HL-60 (cell line): ENCODE measurements around the gene TRIO.

Source experiments
- DNase-seq, 2 experiments: peaks; one replicate each; pipeline ENCODE4 v3.0.0-alpha.2; 2010 to 2020; ENCODE audit warnings: low read depth in 1 of 2, low spot score in 1 of 2
- H3K27ac ChIP-seq: fragments of 250-450 bp; sonication (Bioruptor Pico); replicated peaks from 2 replicates; pipeline ENCODE4 v1.5.1; 2020; ENCODE audit warnings: mild to moderate bottlenecking, moderate library complexity
- H3K27me3 ChIP-seq: fragments of 250-450 bp; sonication (Bioruptor Pico); 2 replicates; pipeline ENCODE4 v1.5.1; 2021; ENCODE audit warnings: mild to moderate bottlenecking, moderate library complexity; ENCODE audit not compliant: insufficient read depth, poor library complexity, severe bottlenecking
- H3K4me3 ChIP-seq: replicated peaks from 2 replicates; pipeline ENCODE4 v1.5.1; 2011; ENCODE audit warnings: mild to moderate bottlenecking, control low read depth, low read length; ENCODE audit not compliant: insufficient read depth
- CTCF ChIP-seq: IDR thresholded peaks from one replicate; pipeline ENCODE4 v1.5.1; 2011; ENCODE audit warnings: low read length, control low read depth, inconsistent platforms; ENCODE audit not compliant: insufficient read depth
- GABPA ChIP-seq: IDR thresholded peaks from 2 replicates; pipeline ENCODE4 v1.6.1; 2012; ENCODE audit warnings: low read depth
- POLR2AphosphoS5 ChIP-seq: IDR thresholded peaks from 2 replicates; pipeline ENCODE4 v1.6.1; 2012; ENCODE audit warnings: low read depth
- SPI1 ChIP-seq: IDR thresholded peaks from 2 replicates; pipeline ENCODE4 v1.6.1; 2012; ENCODE audit warnings: low read depth, mild to moderate bottlenecking, borderline replicate concordance
- TF ChIP-seq, protein P1 (sequence below): IDR thresholded peaks from 2 replicates; pipeline ENCODE4 v1.6.1; 2012; ENCODE audit warnings: low read depth; ENCODE audit not compliant: insufficient replicate concordance

Gene TRIO

GRCh38 chr5:14216372-14216771, 73.2 kb downstream of the TRIO start:
- no peak for DNase-seq
- no peaks in the 10 kb centered on the region for H3K27me3 ChIP-seq
- TF ChIP-seq CTCF (no peak), SPI1 (no peak), POLR2AphosphoS5 (no peak), GABPA (no peak)
- TF ChIP-seq, protein P1, sequence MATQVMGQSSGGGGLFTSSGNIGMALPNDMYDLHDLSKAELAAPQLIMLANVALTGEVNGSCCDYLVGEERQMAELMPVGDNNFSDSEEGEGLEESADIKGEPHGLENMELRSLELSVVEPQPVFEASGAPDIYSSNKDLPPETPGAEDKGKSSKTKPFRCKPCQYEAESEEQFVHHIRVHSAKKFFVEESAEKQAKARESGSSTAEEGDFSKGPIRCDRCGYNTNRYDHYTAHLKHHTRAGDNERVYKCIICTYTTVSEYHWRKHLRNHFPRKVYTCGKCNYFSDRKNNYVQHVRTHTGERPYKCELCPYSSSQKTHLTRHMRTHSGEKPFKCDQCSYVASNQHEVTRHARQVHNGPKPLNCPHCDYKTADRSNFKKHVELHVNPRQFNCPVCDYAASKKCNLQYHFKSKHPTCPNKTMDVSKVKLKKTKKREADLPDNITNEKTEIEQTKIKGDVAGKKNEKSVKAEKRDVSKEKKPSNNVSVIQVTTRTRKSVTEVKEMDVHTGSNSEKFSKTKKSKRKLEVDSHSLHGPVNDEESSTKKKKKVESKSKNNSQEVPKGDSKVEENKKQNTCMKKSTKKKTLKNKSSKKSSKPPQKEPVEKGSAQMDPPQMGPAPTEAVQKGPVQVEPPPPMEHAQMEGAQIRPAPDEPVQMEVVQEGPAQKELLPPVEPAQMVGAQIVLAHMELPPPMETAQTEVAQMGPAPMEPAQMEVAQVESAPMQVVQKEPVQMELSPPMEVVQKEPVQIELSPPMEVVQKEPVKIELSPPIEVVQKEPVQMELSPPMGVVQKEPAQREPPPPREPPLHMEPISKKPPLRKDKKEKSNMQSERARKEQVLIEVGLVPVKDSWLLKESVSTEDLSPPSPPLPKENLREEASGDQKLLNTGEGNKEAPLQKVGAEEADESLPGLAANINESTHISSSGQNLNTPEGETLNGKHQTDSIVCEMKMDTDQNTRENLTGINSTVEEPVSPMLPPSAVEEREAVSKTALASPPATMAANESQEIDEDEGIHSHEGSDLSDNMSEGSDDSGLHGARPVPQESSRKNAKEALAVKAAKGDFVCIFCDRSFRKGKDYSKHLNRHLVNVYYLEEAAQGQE, result no peak
- H3K4me3 ChIP-seq, result no peak overlapping the region
- H3K27ac ChIP-seq, result no peak overlapping the region

GRCh38 chr5:14216902-14217301, 73.8 kb downstream of the TRIO start:
- TF ChIP-seq, protein P1, result no peak
- TF ChIP-seq POLR2AphosphoS5, result no peak
- TF ChIP-seq GABPA, result no peak
- TF ChIP-seq SPI1, result no peak
- TF ChIP-seq CTCF, result no peak
- Histone ChIP-seq H3K4me3 (no peak overlapping the region), H3K27me3 (no peaks in the 10 kb centered on the region), H3K27ac (no peak overlapping the region)
- no peak for DNase-seq

GRCh38 chr5:14217587-14217986, 74.4 kb downstream of the TRIO start:
- Histone ChIP-seq H3K4me3 (no peak overlapping the region), H3K27me3 (no peaks in the 10 kb centered on the region), H3K27ac (no peak overlapping the region)
- TF ChIP-seq SPI1 (no peak), CTCF (no peak), GABPA (no peak), POLR2AphosphoS5 (no peak)
- TF ChIP-seq, protein P1, result no peak
- DNase-seq, result no peak
